Vagina (tissue), 2 donors: ENCODE measurements around the gene DNAJC6. TPM values are rescaled to one million over a fixed set of nuclear protein-coding genes. Genes with fewer than 3 reads are reported as not detected.

Source experiments
- DNase-seq, 2 donors: peaks; one replicate each; pipeline ENCODE4 v3.0.0-alpha.2; 2017; ENCODE audit errors: extremely low spot score in 2 of 2
- H3K27ac ChIP-seq: fragments of 200-600 bp; sonication (generic); one replicate; pipeline ENCODE4 v1.5.1; 2019
- H3K27me3 ChIP-seq: fragments of 200-600 bp; sonication (generic); one replicate; pipeline ENCODE4 v1.5.1; 2019
- H3K36me3 ChIP-seq, 2 donors: fragments of 200-600 bp; sonication (generic); one replicate each; pipeline ENCODE4 v1.5.1; 2017 to 2019
- H3K4me1 ChIP-seq: fragments of 200-600 bp; sonication (generic); one replicate; pipeline ENCODE4 v1.5.1; 2019
- H3K4me3 ChIP-seq, 2 donors: fragments of 200-600 bp; sonication (generic); 1 replicate in 1 of 2; 2 replicates in 1 of 2; pipeline ENCODE4 v1.5.1; 2016 to 2019
- H3K9me3 ChIP-seq: fragments of 200-600 bp; sonication (generic); one replicate; pipeline ENCODE4 v1.5.1; 2019
- POLR2A ChIP-seq, 2 donors: fragments of 450-650 bp; IDR thresholded peaks; one replicate each; pipeline ENCODE4 v1.6.1; 2017; ENCODE audit warnings: antibody characterized with exemption in 2 of 2, mild to moderate bottlenecking in 2 of 2, moderate library complexity in 2 of 2
- POLR2AphosphoS5 ChIP-seq, 2 donors: sonication (generic); formaldehyde crosslinking; IDR thresholded peaks; one replicate each; pipeline ENCODE4 v1.9.0; 2017; ENCODE audit warnings: antibody characterized with exemption in 2 of 2, mild to moderate bottlenecking in 2 of 2, low read depth in 1 of 2; ENCODE audit not compliant: insufficient read depth in 1 of 2
- intact Hi-C: fragments of 100-400 bp; cut with DNase I; formaldehyde crosslinking; loops from one replicate; pipeline ENCODE4 v1.15.1; 2023
- total RNA-seq: library from RNA; depleted of rRNA; stranded (reverse); fragments of >200 nt; gene quantifications from one replicate; pipeline ENCODE4 v1.2.3, GENCODE V29; 2016
- TF ChIP-seq, protein P1 (sequence below), 3 experiments: fragments of 450-650 bp in 2 of 3; fragments of 200-600 bp in 1 of 3; sonication (generic) in 1 of 3; IDR thresholded peaks; one replicate each; pipeline ENCODE4 v1.5.1; 2017 to 2019; ENCODE audit warnings: antibody characterized with exemption in 3 of 3, mild to moderate bottlenecking in 2 of 3, moderate library complexity in 2 of 3

The DNAJC6 gene
- total RNA-seq, 1 donor from 2014 or later = 5.6 TPM

DNA sequence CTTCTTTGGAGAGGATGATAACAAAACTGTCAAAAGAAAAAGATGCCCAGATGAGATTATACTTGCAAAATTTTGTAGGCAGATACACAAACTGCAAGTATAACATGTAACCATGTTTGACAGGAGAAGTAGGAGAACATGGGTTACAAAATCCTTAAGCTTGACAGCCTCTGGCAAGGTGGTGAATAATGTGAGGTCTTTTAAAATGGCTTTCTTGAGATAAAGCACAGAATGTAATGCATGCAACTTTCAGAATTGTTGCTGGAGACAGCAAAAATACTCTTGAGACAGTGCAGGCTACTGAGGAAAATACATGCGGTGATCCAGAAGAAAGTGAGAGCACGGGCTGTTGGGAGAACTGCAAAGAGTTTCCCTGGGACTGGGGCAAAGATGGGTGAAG lies 24.7 kb downstream of the DNAJC6 start:
- intact Hi-C loops = no loop called here
- TF ChIP-seq, protein P1, sequence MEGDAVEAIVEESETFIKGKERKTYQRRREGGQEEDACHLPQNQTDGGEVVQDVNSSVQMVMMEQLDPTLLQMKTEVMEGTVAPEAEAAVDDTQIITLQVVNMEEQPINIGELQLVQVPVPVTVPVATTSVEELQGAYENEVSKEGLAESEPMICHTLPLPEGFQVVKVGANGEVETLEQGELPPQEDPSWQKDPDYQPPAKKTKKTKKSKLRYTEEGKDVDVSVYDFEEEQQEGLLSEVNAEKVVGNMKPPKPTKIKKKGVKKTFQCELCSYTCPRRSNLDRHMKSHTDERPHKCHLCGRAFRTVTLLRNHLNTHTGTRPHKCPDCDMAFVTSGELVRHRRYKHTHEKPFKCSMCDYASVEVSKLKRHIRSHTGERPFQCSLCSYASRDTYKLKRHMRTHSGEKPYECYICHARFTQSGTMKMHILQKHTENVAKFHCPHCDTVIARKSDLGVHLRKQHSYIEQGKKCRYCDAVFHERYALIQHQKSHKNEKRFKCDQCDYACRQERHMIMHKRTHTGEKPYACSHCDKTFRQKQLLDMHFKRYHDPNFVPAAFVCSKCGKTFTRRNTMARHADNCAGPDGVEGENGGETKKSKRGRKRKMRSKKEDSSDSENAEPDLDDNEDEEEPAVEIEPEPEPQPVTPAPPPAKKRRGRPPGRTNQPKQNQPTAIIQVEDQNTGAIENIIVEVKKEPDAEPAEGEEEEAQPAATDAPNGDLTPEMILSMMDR (IDR thresholded peaks at IDR 0.05) = no peak
- TF ChIP-seq POLR2A (IDR thresholded peaks at IDR 0.05) (no peak), POLR2AphosphoS5 (IDR thresholded peaks at IDR 0.05; ENCODE audit: insufficient read depth in 1 of 2, low read depth in 1 of 2) (no peak)

DNA sequence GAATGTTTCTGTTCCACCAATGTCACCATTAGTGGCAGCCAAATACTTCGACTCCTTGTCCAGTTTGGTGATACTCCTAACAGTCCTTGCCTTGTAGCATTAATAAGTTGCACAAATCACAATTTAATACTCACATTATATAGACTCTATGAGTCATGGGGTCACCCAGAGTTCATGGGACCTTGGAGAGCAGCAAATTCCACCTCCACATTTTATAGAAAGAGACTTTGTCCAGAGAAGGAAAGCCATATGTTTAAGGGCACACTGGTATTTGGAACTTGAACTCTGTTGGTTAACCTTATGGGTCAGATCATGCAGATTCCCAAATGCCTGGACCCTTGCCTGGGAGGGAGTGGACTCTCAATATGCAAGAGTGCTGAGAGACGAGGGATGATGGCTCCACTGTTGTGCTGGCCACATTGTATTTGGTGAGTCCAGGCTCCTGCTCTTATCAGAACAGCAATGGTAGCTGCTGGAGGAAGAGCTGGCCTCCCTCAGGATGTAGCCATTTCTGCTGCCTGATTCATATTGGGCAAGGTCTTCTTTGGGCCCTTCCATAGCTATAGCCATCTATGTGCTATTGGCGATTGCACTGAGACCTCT lies 30.6 kb downstream of the DNAJC6 start:
- H3K4me3 ChIP-seq = no peak overlapping the region
- no peaks in the 10 kb centered on the region for H3K27me3 ChIP-seq
- H3K36me3 ChIP-seq = no peaks in the 10 kb centered on the region
- no peaks in the 10 kb centered on the region for H3K4me1 ChIP-seq
- intact Hi-C loops = no loop called here
- no peak for DNase-seq
- no peaks in the 10 kb centered on the region for H3K9me3 ChIP-seq
- TF ChIP-seq, protein P1 (IDR thresholded peaks at IDR 0.05) = no peak
- no peak for TF ChIP-seq POLR2AphosphoS5 (IDR thresholded peaks at IDR 0.05; ENCODE audit: insufficient read depth in 1 of 2, low read depth in 1 of 2)
- TF ChIP-seq POLR2A (IDR thresholded peaks at IDR 0.05) = no peak
- no peak overlapping the region for H3K27ac ChIP-seq

More for the DNA sequence above, 24.7 kb downstream of the DNAJC6 start:
- Histone ChIP-seq H3K4me3 (no peak overlapping the region), H3K9me3 (no peaks in the 10 kb centered on the region), H3K36me3 (no peaks in the 10 kb centered on the region), H3K27ac (no peak overlapping the region), H3K27me3 (no peaks in the 10 kb centered on the region), H3K4me1 (no peaks in the 10 kb centered on the region)
- no peak for DNase-seq

DNA sequence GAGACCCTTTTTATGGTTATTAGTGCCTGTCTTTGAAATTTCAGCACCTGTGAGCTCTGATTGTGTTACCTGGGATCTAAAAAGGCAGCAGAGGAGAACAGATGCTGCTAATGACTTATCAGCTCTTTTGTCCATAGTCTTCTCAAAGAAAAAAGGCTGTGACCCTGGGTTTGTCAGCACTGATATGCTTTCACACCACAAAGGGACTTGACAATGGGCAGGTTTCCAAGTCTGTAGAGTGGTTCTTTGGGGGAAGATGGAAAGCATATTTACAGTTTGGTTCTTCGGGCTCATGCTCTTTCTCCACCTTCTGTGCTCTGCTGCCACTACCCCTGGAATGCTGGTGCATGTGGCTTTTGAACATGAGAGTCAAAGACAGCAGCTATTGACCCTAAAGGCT lies 32.0 kb downstream of the DNAJC6 start:
- no peaks in the 10 kb centered on the region for H3K4me1 ChIP-seq
- intact Hi-C loops = no loop called here

DNA sequence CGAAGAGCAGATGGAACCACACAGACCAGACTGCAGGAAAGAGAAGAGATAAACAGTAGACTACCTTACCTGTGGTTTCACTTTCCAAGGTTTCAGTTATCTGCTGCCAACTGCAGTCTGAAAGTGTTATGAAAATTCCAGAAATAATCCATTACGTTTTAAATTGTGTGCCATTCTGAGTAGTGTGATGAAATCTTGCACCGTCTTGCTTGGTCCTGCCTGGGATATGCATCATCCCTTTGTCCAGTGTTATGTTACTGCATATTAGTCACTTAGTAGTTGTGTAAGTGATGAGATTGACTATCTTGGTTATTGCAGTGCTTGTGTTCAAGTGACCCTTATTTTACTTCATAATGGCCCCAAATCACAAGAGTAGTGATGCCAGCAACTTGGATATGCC lies 33.9 kb downstream of the DNAJC6 start:
- Histone ChIP-seq H3K4me1 (no peaks in the 10 kb centered on the region), H3K9me3 (no peaks in the 10 kb centered on the region), H3K27me3 (no peaks in the 10 kb centered on the region), H3K27ac (no peak overlapping the region), H3K4me3 (no peak overlapping the region), H3K36me3 (no peaks in the 10 kb centered on the region)
- TF ChIP-seq POLR2A (IDR thresholded peaks at IDR 0.05) (no peak), POLR2AphosphoS5 (IDR thresholded peaks at IDR 0.05; ENCODE audit: insufficient read depth in 1 of 2, low read depth in 1 of 2) (no peak)
- TF ChIP-seq, protein P1 (IDR thresholded peaks at IDR 0.05) = no peak
- DNase-seq = no peak
- intact Hi-C loops = no loop called here

More for the DNA sequence above, 32.0 kb downstream of the DNAJC6 start:
- Histone ChIP-seq H3K27ac (no peak overlapping the region), H3K9me3 (no peaks in the 10 kb centered on the region), H3K4me3 (no peak overlapping the region), H3K36me3 (no peaks in the 10 kb centered on the region), H3K27me3 (no peaks in the 10 kb centered on the region)
- DNase-seq = no peak
- TF ChIP-seq POLR2AphosphoS5 (IDR thresholded peaks at IDR 0.05; ENCODE audit: insufficient read depth in 1 of 2, low read depth in 1 of 2) = no peak
- TF ChIP-seq, protein P1 (IDR thresholded peaks at IDR 0.05) = no peak
- TF ChIP-seq POLR2A (IDR thresholded peaks at IDR 0.05) = no peak

DNA sequence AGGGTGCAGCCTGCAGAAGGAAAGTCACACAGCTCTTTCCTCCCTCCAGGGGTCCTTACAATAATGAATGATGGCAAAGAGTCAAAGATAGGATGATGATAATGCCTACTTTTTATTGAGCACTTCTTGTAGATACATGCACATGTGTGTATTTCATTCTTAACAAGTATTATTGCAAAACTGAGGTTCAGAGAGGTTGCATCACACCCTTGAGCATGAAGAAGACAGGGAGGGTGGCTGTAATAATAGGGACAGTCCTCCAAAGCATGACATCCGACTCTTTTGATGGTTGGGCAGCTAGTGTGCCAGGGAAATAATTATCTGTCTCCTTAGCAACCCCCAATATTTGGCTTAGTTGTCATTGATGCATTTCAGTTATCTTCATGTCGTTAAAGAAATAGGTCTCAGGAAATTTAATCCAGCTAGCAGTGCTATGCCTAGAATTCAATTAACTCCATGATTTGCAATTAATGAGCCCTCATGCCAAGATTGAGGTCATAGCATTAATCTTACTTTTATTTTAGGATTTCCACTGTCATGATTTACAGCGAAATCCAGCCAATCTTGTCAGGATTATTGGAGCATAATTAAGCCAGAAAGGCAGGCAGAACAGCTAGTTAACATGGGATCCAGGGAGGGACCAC lies 35.0 kb downstream of the DNAJC6 start:
- no peaks in the 10 kb centered on the region for H3K27me3 ChIP-seq
- H3K4me1 ChIP-seq = no peaks in the 10 kb centered on the region
- TF ChIP-seq, protein P1 (IDR thresholded peaks at IDR 0.05) = no peak
- no peak for TF ChIP-seq POLR2AphosphoS5 (IDR thresholded peaks at IDR 0.05; ENCODE audit: insufficient read depth in 1 of 2, low read depth in 1 of 2)
- TF ChIP-seq POLR2A (IDR thresholded peaks at IDR 0.05) = no peak
- no peaks in the 10 kb centered on the region for H3K9me3 ChIP-seq
- no peak overlapping the region for H3K27ac ChIP-seq
- no peaks in the 10 kb centered on the region for H3K36me3 ChIP-seq
- no peak for DNase-seq
- no peak overlapping the region for H3K4me3 ChIP-seq
- intact Hi-C loops = no loop called here
